Subcutaneous adipose tissue (tissue), 4 donors: Measurements from ENCODE around the gene HOATZ. TPM values are rescaled to one million over a fixed set of nuclear protein-coding genes. Genes with fewer than 3 reads are reported as not detected.

Experiments
- total RNA-seq, 4 donors: library from RNA; depleted of rRNA; stranded (reverse); fragments of >200 nt; gene quantifications; one replicate each; pipeline ENCODE4 v1.1.0, GENCODE V29; 2016
- TF ChIP-seq, protein P1 (sequence below): fragments of 450-650 bp; IDR thresholded peaks from one replicate; pipeline ENCODE4 v1.5.1; 2016; ENCODE audit warnings: low read depth, mild to moderate bottlenecking, control low read depth, antibody characterized with exemption, moderate library complexity

Gene HOATZ
- total RNA-seq, 4 donors from 2014 or later = not detected

DNA sequence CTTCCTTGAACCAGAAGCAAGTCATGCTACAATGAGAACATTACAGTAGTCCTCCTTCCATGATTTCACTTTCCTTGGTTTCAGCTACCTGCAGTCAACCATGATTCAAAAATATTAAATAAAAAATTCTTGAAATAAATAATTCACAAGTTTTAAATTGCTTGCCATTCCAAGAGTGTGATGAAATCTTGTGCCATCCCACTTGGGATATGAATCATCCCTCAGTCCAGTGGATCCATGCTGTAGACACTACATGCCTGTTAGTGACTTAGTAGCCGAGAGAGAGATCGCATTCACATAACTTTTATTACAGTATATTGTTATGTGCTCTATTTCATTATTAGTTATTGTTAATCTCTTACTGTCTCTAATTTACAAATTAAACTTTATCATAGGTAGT lies 6.0 kb downstream of the HOATZ start:
- TF ChIP-seq, protein P1, sequence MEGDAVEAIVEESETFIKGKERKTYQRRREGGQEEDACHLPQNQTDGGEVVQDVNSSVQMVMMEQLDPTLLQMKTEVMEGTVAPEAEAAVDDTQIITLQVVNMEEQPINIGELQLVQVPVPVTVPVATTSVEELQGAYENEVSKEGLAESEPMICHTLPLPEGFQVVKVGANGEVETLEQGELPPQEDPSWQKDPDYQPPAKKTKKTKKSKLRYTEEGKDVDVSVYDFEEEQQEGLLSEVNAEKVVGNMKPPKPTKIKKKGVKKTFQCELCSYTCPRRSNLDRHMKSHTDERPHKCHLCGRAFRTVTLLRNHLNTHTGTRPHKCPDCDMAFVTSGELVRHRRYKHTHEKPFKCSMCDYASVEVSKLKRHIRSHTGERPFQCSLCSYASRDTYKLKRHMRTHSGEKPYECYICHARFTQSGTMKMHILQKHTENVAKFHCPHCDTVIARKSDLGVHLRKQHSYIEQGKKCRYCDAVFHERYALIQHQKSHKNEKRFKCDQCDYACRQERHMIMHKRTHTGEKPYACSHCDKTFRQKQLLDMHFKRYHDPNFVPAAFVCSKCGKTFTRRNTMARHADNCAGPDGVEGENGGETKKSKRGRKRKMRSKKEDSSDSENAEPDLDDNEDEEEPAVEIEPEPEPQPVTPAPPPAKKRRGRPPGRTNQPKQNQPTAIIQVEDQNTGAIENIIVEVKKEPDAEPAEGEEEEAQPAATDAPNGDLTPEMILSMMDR = no peak

DNA sequence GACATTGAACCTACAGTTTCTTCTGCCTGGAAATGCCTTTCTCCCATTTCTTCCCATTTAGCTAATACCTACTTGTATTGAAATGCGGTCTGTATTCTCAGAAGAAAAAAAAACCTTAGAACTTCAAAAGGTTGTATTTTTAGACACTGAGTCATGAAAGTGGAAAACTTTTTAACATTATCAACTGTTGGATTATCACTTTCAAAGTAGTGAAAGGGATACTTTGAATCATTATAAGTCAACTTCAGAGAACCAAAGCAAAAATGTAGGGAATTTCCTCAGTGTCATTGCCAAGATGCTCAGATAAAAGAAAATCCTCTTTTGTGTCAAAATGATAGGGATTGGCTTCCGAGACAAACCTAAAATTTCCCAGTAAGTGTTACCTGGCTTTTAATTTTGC lies 6.6 kb downstream of the HOATZ start:
- TF ChIP-seq, protein P1 = no peak

DNA sequence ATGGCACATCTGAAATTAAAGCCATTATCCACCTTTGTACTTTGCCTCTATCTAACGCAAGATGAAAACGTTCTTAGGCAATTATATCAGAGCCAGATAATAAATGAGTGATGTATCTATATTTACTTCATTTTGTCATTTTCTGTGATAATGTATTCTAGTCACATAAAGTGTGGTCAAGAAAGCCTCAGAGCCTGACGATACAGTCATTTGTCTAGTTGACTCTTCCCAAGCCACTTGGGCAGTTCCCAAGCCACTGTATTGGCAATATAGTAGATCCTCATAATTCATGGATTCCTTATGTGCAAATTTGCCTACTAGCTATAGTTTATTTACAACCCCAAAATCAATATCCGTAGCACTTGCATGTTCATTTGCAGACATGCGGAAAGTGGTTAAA lies 7.8 kb downstream of the HOATZ start:
- TF ChIP-seq, protein P1 = no peak

DNA sequence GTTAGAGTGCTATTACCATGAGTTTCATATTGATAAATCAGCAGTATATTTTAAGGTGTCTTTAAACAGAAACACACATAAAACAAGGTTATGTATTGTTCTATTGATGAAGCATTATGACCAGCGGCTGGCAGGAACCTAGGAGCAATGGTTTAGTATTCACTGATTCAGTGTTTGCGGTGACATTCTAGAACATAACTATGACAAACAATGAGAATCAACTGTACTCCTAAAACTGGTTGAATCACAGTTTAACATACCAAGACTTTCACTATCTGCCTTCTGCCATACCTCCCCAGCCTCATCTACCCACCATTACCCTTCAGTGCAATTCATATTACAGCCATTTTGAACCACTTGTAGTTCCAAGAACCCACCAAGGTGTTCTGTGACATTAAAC lies 8.8 kb downstream of the HOATZ start:
- TF ChIP-seq, protein P1 = no peak

DNA sequence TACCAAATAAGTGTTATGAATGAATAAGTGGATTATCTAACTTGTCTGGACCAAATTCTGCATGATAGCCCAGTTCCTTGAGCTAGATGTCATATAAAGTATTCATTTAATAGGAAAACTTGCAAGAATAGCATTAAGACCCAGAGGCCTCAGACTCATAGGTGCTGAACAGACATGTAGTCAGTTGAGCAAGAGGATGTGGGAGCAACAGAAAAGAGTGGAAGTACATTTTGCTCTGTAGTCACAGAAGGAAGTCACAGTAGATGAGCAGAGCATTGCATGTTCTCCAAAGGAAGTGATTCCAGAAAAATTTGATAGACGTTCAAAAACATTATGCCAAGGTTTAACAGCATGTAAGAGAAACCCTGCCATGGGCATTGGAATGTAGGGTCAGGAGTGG lies 9.5 kb downstream of the HOATZ start:
- TF ChIP-seq, protein P1 = no peak

DNA sequence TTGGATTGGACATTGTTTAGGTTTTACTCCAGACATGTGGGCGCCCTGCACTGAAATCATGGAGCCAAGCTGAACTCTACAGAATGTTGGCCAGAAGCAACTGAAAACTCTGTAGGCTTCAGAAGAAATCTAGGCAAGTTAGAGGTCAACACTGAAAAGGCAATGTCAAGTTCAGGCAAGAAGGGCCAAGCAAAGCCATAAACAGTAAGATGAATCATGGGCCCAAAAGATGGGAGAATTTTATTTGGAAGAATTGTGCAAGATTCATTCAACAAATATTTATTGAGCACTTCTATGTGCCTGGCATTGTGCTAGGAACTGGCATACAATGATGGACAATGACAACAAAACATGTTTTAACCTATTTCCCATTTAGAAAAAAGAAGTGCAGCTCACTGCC lies 10.9 kb downstream of the HOATZ start:
- TF ChIP-seq, protein P1 = no peak

DNA sequence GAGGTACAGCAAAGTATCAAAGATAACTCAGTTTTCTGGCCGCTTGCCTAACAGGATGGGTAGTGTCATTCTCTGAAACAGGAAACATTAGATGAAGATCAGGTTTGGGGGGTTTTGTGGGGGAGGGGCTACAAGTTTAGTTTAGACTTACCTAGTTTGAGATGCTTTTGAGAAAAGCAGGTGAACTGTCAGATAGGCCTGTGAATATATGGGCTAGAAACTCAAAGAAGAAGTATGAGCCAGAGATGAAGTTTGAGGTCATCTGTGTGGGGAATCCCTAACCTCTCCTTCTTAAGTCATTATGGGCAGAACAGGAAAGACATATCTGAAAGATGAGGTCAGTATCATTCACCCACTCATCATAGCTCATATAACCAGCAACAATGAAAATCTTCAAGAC lies 11.9 kb downstream of the HOATZ start:
- TF ChIP-seq, protein P1 = no peak

DNA sequence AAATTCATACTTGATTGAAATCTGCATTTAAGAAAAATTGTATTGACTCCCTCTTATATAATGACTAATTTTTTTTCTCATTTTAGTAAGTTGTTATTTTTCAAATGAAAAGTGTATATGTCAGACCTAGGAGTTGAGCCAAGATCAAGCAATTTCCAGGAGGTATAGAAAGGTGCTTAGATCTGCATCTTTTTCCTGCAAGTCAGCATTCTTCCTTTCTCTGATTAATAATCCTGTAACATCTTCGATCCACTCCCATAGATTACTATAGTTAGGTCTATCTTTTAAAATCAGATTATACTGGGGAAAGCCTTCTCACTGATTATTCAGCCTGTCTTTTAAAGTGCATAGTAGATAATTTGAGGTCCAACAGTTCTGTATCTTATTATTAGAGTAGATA lies 12.7 kb downstream of the HOATZ start:
- TF ChIP-seq, protein P1 = no peak
